Measurements from ENCODE around the gene CEP120. TPM values are rescaled to one million over a fixed set of nuclear protein-coding genes. Genes with fewer than 3 reads are reported as not detected.
A peak's percentile ranks its signal among the peaks of the same experiment; 100 is the strongest.

The CEP120 gene
- total and polyA plus RNA-seq, 2 of the 4 experiments (the other 2 are of a cell fraction) = 6.7 to 46.1 TPM

DNA sequence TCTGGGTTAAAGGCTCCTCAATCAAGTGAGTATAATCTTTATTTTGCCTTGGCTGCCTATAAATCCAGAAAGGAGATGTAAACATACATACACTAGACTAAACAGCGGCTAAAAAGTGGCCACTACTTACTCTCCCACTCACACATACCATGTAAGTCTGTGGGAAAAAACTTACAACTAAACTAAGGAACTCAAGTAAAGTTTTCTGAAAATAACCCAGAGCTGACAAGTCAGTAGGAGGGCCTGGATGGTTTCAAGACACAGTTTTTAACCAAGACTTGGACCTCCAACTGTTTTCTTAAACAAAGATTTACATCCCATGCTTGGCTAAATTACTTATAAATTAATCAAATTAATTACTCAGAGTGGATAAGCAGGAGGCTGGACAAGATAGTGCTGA lies 64.5 kb downstream of the CEP120 start:
- no peak overlapping the region for H3K9ac ChIP-seq (ENCODE audit: low read depth, low read length)
- POLR2A ChIA-PET (ENCODE audit: unreplicated experiment) = no interaction called here
- no peaks in the 10 kb centered on the region for H3K4me1 ChIP-seq (ENCODE audit: control insufficient read depth, insufficient read depth, low read length)
- intact Hi-C loops (cut with micrococcal nuclease) (no loop called here), in situ Hi-C loops (cut with MboI; ENCODE audit: low sequenced_read_pairs) (no loop called here), dilution Hi-C loops (cut with HindIII; ENCODE audit: low sequenced_read_pairs, unreplicated experiment) (no loop called here)
- no peak overlapping the region for H2AK9ac ChIP-seq (replicated peaks; ENCODE audit: low read depth, low read length, poor library complexity)
- H3K18ac ChIP-seq (ENCODE audit: low read depth, low read length) = no peak overlapping the region; the same call in 1 of the 2 replicates
- H3K27ac ChIP-seq (ENCODE audit: insufficient read depth, low read length) = no peak overlapping the region
- H3K4me2 ChIP-seq (ENCODE audit: low read depth, low read length) = peak overlapping the region; percentile 69
- no peaks in the 10 kb centered on the region for H3K9me1 ChIP-seq (ENCODE audit: insufficient read depth, low read length)
- H4K5ac ChIP-seq (ENCODE audit: low read depth, low read length) = no peak overlapping the region
- no TSS peak for BruUV-seq (replicated peaks)
- no peak overlapping the region for H2AK5ac ChIP-seq (ENCODE audit: low read depth, low read length)
- H2BK15ac ChIP-seq (ENCODE audit: low read depth, low read length) = no peak overlapping the region
- CTCF ChIA-PET = interaction anchor here (1.3 kb wide), 1 partner anchor 14 kb away, joined by 4 read pairs; no protein-coding TSS in a partner anchor
- H3K27me3 ChIP-seq (ENCODE audit: control insufficient read depth, insufficient read depth, low read length) = no peaks in the 10 kb centered on the region
- H3K4me3 ChIP-seq (ENCODE audit: insufficient read depth, low read depth, low read length) = no peak overlapping the region
- H4K8ac ChIP-seq (ENCODE audit: low read depth in 2 of 2, low read length in 2 of 2) = no peak overlapping the region
- no peak overlapping the region for H3K56ac ChIP-seq (ENCODE audit: extremely low read depth, insufficient read depth, low read length)
- H3K36me3 ChIP-seq (ENCODE audit: control insufficient read depth, insufficient read depth, low read length) = no peaks in the 10 kb centered on the region
- no peaks in the 10 kb centered on the region for H4K20me1 ChIP-seq (ENCODE audit: insufficient read depth, low read length)
- H2AFZ ChIP-seq (replicated peaks; ENCODE audit: low read length, poor library complexity) = no peak overlapping the region
- H2BK20ac ChIP-seq (ENCODE audit: low read depth, low read length) = no peak overlapping the region
- H3K4ac ChIP-seq (ENCODE audit: low read depth, low read length) = no peak overlapping the region
- no peaks in the 10 kb centered on the region for H3K9me3 ChIP-seq (ENCODE audit: control insufficient read depth, insufficient read depth, low read length)
- H4K91ac ChIP-seq (ENCODE audit: insufficient read depth, low read depth, low read length) = no peak overlapping the region
- H3K14ac ChIP-seq (replicated peaks; ENCODE audit: low read depth, low read length) = no peak overlapping the region
- no peaks in the 10 kb centered on the region for H3K79me1 ChIP-seq (ENCODE audit: low read depth in 1 of 2, low read length in 2 of 2)
- peak; percentile 53 for ATAC-seq (ENCODE audit: low read depth)
- H2BK5ac ChIP-seq (ENCODE audit: low read depth, low read length, poor library complexity, severe bottlenecking) = peak overlapping the region; percentile 28
- WGBS, 2 experiments (ENCODE audit: extremely low coverage in 2 of 2, insufficient read length in 1 of 2) = no CpG with 5 or more reads among the region's 1 CpG
- no peak overlapping the region for H3K23ac ChIP-seq (ENCODE audit: low read depth, low read length)
- DNase-seq = peak; percentile 81
- H2BK120ac ChIP-seq (ENCODE audit: low read depth, low read length) = no peak overlapping the region
- TF ChIP-seq RCOR1 (IDR thresholded peaks at IDR 0.05; ENCODE audit: insufficient replicate concordance, low read length) (no peak), CTCF (conservative IDR thresholded peaks at IDR 0.05; ENCODE audit: low read depth, low read length) (no peak), RAD21 (IDR thresholded peaks at IDR 0.05; ENCODE audit: low read length) (no peak), MAFK (IDR thresholded peaks at IDR 0.05; ENCODE audit: low read depth, low read length) (0 out of 2 replicates have a peak, but pooled peaks have one; percentile 19), FOS (IDR thresholded peaks at IDR 0.05; ENCODE audit: low read depth, low read length) (peak; percentile 27; the same call in 1 of the 2 replicates), CHD1 (IDR thresholded peaks at IDR 0.05; ENCODE audit: low read depth, low read length) (no peak), CEBPB (IDR thresholded peaks at IDR 0.05; ENCODE audit: low read depth, low read length) (no peak), MXI1 (IDR thresholded peaks at IDR 0.05; ENCODE audit: borderline replicate concordance, low read depth, low read length) (no peak)
- TF ChIP-seq, protein P1, sequence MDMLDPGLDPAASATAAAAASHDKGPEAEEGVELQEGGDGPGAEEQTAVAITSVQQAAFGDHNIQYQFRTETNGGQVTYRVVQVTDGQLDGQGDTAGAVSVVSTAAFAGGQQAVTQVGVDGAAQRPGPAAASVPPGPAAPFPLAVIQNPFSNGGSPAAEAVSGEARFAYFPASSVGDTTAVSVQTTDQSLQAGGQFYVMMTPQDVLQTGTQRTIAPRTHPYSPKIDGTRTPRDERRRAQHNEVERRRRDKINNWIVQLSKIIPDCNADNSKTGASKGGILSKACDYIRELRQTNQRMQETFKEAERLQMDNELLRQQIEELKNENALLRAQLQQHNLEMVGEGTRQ (IDR thresholded peaks at IDR 0.05; ENCODE audit: low read depth, low read length) = no peak
- TF ChIP-seq, protein P2, sequence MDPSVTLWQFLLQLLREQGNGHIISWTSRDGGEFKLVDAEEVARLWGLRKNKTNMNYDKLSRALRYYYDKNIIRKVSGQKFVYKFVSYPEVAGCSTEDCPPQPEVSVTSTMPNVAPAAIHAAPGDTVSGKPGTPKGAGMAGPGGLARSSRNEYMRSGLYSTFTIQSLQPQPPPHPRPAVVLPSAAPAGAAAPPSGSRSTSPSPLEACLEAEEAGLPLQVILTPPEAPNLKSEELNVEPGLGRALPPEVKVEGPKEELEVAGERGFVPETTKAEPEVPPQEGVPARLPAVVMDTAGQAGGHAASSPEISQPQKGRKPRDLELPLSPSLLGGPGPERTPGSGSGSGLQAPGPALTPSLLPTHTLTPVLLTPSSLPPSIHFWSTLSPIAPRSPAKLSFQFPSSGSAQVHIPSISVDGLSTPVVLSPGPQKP (IDR thresholded peaks at IDR 0.05; ENCODE audit: borderline replicate concordance, low read depth, low read length) = no peak

Measured in IMR-90 (cell line).